HEK293T (cell line): Measurements from ENCODE around the gene ATG3.

ENCODE experiments used
- CTCF ChIA-PET: fragments of 350-600 bp; formaldehyde crosslinking; extraction: SDS; loops from one replicate; lab custom pipeline; 2021; ENCODE audit warnings: antibody characterized with exemption, inconsistent platforms; lab: Yijun Ruan, JAX
- POLR2A ChIA-PET: fragments of 350-600 bp; formaldehyde crosslinking; extraction: SDS; loops from one replicate; lab custom pipeline; 2020; ENCODE audit warnings: antibody characterized with exemption, inconsistent platforms; lab: Yijun Ruan, JAX
- DNase-seq: peaks from one replicate; pipeline ENCODE4 v3.0.0; 2012; ENCODE audit warnings: mixed read lengths; ENCODE audit errors: extremely low spot score
- ARNT ChIP-seq: fragments of 450-650 bp; IDR thresholded peaks from 2 replicates; pipeline ENCODE4 v1.6.1; 2017; ENCODE audit warnings: mild to moderate bottlenecking
- BHLHE40 ChIP-seq: fragments of 450-650 bp; IDR thresholded peaks from 2 replicates; pipeline ENCODE4 v1.6.1; 2016; ENCODE audit warnings: mild to moderate bottlenecking, moderate library complexity, borderline replicate concordance
- CTBP1 ChIP-seq: fragments of 450-650 bp; IDR thresholded peaks from 2 replicates; pipeline ENCODE4 v1.6.1; 2016; ENCODE audit warnings: borderline replicate concordance
- ELF4 ChIP-seq: fragments of 450-650 bp; IDR thresholded peaks from 2 replicates; pipeline ENCODE4 v1.6.1; 2017; ENCODE audit warnings: antibody characterized with exemption
- FOXA1 ChIP-seq: fragments of 450-650 bp; IDR thresholded peaks from 2 replicates; pipeline ENCODE4 v1.6.1; 2016; ENCODE audit warnings: mild to moderate bottlenecking
- FOXK2 ChIP-seq: fragments of 450-650 bp; IDR thresholded peaks from 2 replicates; pipeline ENCODE4 v1.6.1; 2016; ENCODE audit warnings: mild to moderate bottlenecking
- FOXM1 ChIP-seq: fragments of 450-650 bp; IDR thresholded peaks from 2 replicates; pipeline ENCODE4 v1.6.1; 2017; ENCODE audit warnings: mild to moderate bottlenecking, borderline replicate concordance
- HDGF ChIP-seq: fragments of 450-650 bp; IDR thresholded peaks from 2 replicates; pipeline ENCODE4 v1.6.1; 2017; ENCODE audit warnings: antibody characterized with exemption, borderline replicate concordance
- L3MBTL2 ChIP-seq: fragments of 450-650 bp; conservative IDR thresholded peaks from 2 replicates; pipeline ENCODE4 v1.6.1; 2016; ENCODE audit warnings: mild to moderate bottlenecking
- LEF1 ChIP-seq: fragments of 450-650 bp; IDR thresholded peaks from 2 replicates; pipeline ENCODE4 v1.6.1; 2017; ENCODE audit warnings: mild to moderate bottlenecking, borderline replicate concordance
- NFRKB ChIP-seq: fragments of 450-650 bp; IDR thresholded peaks from 2 replicates; pipeline ENCODE4 v1.6.1; 2016; ENCODE audit warnings: mild to moderate bottlenecking, moderate library complexity
- SP1 ChIP-seq: fragments of 450-650 bp; IDR thresholded peaks from 2 replicates; pipeline ENCODE4 v1.6.1; 2017
- SUZ12 ChIP-seq: fragments of 450-650 bp; IDR thresholded peaks from 2 replicates; pipeline ENCODE4 v1.6.1; 2016; ENCODE audit warnings: mild to moderate bottlenecking
- TARDBP ChIP-seq: fragments of 450-650 bp; IDR thresholded peaks from 2 replicates; pipeline ENCODE4 v1.6.1; 2016
- ZNF384 ChIP-seq: fragments of 450-650 bp; IDR thresholded peaks from 2 replicates; pipeline ENCODE4 v1.6.1; 2016
- TF ChIP-seq, protein P1 (sequence below): fragments of 450-650 bp; IDR thresholded peaks from 2 replicates; pipeline ENCODE4 v1.6.1; 2016

The ATG3 gene

DNA sequence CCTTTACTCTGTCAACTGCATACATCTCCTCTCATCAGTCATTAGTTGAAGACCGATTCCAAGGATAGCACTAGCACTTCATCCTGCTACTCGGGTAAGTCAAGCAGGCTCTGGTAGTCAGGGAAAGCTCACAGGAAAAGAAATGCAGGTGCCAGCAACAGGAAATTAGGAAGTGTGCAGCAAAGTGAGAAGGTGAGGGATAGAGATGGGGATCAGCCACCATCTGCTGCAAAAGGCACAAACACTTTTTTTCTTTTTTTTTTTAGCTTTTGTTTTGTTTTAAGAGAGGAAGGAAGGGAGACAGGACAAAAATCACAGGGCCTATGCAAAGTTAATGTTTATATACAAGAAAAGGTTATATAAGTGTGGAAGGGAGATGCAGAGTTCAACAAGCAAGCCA is 53.5 kb downstream of the ATG3 start:
- DNase-seq = no peak
- CTCF ChIA-PET = no interaction called here
- TF ChIP-seq HDGF (no peak), BHLHE40 (no peak), L3MBTL2 (no peak), LEF1 (no peak), ARNT (no peak), ZNF384 (no peak), SP1 (no peak), FOXA1 (no peak), CTBP1 (no peak), FOXM1 (no peak), TARDBP (no peak), FOXK2 (no peak), NFRKB (no peak), SUZ12 (no peak), ELF4 (no peak)
- TF ChIP-seq, protein P1, sequence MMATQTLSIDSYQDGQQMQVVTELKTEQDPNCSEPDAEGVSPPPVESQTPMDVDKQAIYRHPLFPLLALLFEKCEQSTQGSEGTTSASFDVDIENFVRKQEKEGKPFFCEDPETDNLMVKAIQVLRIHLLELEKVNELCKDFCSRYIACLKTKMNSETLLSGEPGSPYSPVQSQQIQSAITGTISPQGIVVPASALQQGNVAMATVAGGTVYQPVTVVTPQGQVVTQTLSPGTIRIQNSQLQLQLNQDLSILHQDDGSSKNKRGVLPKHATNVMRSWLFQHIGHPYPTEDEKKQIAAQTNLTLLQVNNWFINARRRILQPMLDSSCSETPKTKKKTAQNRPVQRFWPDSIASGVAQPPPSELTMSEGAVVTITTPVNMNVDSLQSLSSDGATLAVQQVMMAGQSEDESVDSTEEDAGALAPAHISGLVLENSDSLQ = no peak
- POLR2A ChIA-PET = no interaction called here

DNA sequence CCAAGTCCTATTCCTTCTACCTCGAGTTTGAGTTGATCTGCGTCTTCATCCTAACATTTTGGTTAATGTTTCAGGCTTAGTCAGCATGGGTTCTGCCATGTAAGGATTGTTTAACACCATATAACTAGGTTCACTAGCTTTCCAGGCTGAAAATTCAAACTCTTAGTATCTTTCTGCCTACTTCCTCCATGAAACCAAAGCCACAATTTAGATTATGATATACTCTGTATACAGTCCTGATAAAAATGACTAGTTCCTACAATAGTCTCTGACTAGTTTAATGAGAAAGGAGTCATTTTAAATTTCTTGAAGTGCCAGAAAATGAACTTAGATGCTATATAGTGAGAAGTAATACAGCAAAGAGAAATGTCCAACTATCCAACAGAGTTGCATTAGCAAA is 55.9 kb downstream of the ATG3 start:
- CTCF ChIA-PET = no interaction called here
- DNase-seq = no peak
- POLR2A ChIA-PET = no interaction called here
- TF ChIP-seq FOXK2 (no peak), L3MBTL2 (no peak), TARDBP (no peak), FOXM1 (no peak)

DNA sequence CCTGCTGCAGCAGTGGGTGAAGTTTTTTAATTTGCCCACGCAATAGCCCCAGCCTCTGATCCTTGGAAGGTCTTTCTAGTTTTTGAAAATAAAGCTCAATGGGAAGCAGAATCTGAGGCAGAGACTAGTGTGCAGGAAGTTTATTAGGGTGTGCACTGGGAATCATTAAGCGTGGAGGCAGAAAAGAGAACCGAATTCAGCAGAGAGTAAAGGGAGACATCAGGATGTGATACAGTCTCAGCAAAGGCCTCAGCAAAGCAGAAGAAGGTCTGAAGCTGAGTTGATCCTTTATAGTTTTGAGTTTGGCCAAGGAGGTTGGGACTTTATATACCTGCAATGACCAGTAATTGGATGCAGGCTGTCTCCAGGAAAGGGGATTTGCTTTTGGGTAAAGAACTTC is 57.6 kb downstream of the ATG3 start:
- TF ChIP-seq SP1 = no peak
- no peak for TF ChIP-seq LEF1
- TF ChIP-seq NFRKB = no peak
- ChIA-PET CTCF (no interaction called here), POLR2A (no interaction called here)
- DNase-seq = no peak

DNA sequence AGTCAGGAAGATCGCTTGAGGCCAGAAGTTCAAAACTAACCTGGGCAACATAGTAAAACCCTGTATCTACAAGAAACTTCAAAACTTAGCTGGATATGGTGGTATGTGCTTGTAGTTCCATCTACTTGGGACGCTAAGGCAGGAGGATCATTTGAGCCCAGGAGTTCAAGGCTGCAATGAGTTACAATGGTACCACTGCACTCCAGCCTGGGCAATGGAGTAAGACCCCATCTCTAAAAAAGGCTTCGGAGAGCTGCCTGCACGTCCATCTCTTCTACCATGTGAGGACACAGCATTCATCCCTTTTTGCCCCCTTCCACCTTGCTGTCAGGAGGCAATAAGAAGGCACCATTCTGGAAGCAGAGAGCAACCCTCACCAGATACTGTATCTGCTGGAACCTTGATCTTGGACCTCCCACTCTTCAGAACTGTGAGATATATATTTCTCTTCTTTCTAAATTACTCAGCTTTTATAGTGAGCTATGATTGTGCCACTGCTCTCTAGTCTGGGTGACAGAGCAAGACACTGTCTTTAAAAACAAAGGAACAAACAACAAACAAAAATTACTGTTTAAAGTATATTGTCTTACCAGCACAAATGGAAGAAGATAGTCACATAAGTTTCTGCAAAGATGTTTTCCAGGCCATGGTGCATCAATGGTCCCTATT is 58.3 kb downstream of the ATG3 start:
- DNase-seq = no peak
- ChIA-PET CTCF (no interaction called here), POLR2A (no interaction called here)
- TF ChIP-seq LEF1 (no peak), ARNT (no peak), CTBP1 (no peak), TARDBP (no peak)

DNA sequence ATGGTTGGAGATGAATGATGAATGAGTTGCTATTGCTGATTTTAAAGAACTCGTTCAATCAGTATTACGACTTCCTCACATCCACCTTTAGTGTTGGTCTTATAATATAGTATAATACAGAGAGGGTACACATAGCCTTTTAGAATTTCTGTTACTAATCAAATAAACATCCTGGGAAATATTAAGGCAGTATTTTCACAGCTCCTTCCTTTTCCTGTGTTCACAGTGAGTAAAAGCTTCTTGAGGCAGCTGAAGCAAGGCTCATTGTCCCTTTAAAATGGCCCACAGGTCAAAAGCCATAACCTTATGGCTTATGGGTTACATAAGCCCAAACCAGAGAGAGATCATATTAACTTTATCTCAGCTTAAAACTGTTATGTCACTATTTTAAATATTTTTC is 61.1 kb downstream of the ATG3 start:
- ChIA-PET POLR2A (no interaction called here), CTCF (no interaction called here)
- no peak for DNase-seq
- TF ChIP-seq ELF4 = no peak
- no peak for TF ChIP-seq SUZ12
- no peak for TF ChIP-seq ZNF384
- no peak for TF ChIP-seq LEF1
- TF ChIP-seq CTBP1 = no peak
- TF ChIP-seq TARDBP = no peak
- TF ChIP-seq SP1 = no peak
- TF ChIP-seq, protein P1 = no peak
- TF ChIP-seq HDGF = no peak
- no peak for TF ChIP-seq L3MBTL2
- TF ChIP-seq FOXA1 = no peak
- no peak for TF ChIP-seq NFRKB
- no peak for TF ChIP-seq BHLHE40
- TF ChIP-seq FOXK2 = no peak
- TF ChIP-seq FOXM1 = no peak
- no peak for TF ChIP-seq ARNT

DNA sequence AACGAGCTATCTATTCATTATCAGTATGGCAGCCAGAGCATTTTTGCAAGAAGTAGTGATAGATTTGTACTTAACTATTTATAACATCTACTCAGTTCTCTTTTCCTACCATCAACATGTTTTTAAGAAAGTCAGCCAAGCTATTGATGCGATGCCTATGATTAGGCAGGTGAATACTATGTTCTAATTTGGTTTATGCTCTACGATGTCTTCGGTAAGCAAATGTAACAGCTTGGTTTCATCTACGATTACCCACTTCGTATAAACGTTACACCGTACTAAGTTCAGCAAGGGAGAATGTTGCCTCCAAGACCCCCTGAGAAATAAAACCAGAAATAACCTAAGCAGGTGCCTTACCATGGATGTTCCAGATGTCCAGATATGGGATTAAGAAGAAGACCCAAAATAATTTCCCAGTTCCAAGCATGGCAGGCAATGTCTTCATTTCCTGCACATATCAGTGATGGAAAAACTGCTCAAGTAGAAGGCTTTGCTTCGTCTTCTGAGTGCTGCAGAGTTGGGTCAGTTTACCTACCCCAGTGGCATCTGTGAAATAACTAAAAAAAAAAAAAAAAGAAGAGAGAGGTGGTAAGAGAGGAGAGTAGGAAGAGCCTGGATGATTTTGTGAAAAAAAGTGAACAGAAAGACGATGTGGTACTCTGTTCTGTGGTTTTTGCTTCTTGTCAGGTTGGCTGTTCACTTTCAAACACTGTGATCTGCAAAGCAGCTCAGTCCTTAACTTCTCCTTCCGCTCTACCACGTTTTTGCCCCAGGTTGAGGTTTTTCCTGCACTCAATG is 62.6 kb downstream of the ATG3 start, which contains the start of gene BTLA:
Gene BTLA, minus strand, starts transcription at position 559 of the 798 bp plus-strand sequence. Its CDS starts 114 bp downstream, at position 445.
- POLR2A ChIA-PET = no interaction called here
- no peak for DNase-seq
- CTCF ChIA-PET = no interaction called here
- TF ChIP-seq TARDBP (no peak), L3MBTL2 (no peak), SP1 (no peak), SUZ12 (no peak), FOXM1 (no peak), HDGF (no peak), ARNT (no peak), LEF1 (no peak), ZNF384 (no peak)
- TF ChIP-seq, protein P1 = no peak
